OCI-LY3 (cell line): ENCODE measurements around the gene CLDN9.

Source experiments
- EZH2phosphoT487 ChIP-seq: fragments of 200-600 bp; shearing (Covaris generic); IDR thresholded peaks from 2 replicates; pipeline ENCODE4 v1.6.1; 2018; ENCODE audit warnings: antibody characterized with exemption, mixed run types, low read depth
- TF ChIP-seq, protein P1 (sequence below): fragments of 200-600, 300-600 bp; sonication (generic); IDR thresholded peaks from 2 replicates; pipeline ENCODE4 v1.5.1; 2014; ENCODE audit warnings: antibody characterized with exemption, low read length, low read depth

DNA sequence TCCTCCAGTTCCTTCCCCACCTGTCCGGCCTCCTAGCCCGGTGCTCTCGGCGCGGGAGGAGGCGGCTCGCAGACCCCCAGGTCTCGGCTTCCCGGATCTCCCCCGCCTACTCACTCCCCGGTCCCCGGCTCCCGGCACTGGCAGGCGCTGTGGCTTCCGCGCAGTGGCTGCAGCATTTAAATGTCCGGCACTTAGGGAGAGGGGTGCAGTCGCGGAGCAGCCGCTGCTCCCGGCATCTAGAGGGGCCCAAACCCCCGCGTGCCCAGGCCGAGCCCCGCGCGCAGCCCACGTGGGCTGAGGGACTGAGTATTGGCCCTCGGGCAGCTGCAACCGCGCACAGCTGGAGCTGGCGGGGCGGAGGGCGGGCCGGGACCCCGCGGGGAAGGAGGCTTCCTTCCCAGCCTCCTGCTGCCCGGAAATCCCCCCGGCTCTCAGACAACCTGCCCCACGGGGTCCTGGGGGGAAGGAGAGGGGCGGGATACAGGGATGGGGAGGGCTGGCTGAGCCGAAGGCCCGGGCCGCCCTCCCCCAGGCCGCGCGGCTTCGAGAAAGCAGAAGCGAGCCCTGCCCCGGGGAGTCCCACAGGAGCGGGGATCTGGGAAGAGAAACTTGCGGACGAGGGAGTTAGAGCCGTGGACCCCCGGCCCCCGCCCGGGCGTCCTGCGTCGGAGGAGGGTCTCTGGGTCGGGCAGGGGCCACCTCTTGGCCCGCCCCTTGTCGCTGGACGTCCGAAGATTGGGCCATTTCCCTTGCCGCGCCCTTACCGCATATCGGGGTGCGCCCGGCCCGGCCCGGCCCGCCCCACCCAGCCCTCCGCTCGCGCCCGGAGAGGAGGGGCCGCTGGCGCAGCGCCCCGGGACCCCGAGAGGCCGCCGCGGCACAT lies 33.3 kb downstream of the CLDN9 start, which contains the start of gene MMP25:
- TF ChIP-seq, protein P1, sequence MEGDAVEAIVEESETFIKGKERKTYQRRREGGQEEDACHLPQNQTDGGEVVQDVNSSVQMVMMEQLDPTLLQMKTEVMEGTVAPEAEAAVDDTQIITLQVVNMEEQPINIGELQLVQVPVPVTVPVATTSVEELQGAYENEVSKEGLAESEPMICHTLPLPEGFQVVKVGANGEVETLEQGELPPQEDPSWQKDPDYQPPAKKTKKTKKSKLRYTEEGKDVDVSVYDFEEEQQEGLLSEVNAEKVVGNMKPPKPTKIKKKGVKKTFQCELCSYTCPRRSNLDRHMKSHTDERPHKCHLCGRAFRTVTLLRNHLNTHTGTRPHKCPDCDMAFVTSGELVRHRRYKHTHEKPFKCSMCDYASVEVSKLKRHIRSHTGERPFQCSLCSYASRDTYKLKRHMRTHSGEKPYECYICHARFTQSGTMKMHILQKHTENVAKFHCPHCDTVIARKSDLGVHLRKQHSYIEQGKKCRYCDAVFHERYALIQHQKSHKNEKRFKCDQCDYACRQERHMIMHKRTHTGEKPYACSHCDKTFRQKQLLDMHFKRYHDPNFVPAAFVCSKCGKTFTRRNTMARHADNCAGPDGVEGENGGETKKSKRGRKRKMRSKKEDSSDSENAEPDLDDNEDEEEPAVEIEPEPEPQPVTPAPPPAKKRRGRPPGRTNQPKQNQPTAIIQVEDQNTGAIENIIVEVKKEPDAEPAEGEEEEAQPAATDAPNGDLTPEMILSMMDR: no peak
- no peak for TF ChIP-seq EZH2phosphoT487
